Renal cortex interstitium (tissue), 15 donors: ENCODE data around the gene FASLG. TPM values are rescaled to one million over a fixed set of nuclear protein-coding genes. Genes with fewer than 3 reads are reported as not detected.
"Not testable (repeated sequence)": the region's sequence is repeated elsewhere in the genome, so short reads cannot be mapped to it uniquely, and the experiment has no call there.

Experiments used
- DNase-seq, 11 donors: peaks; one replicate each; pipeline ENCODE4 v3.0.0-alpha.2; 2013; ENCODE audit warnings: low read depth in 9 of 11, low spot score in 4 of 11; ENCODE audit errors: extremely low read depth in 1 of 11
- long read RNA-seq, 16 experiments: transcript quantifications; one replicate each; lab custom pipeline, GENCODE V29; 2026
- polyA plus RNA-seq, 3 donors: library from polyadenylated mRNA; unstranded; fragments of 120-200 nt; gene quantifications; one replicate each; pipeline ENCODE4 v1.2.1, GENCODE V29; 2013; ENCODE audit not compliant: insufficient read length in 3 of 3

Gene FASLG, protein sequence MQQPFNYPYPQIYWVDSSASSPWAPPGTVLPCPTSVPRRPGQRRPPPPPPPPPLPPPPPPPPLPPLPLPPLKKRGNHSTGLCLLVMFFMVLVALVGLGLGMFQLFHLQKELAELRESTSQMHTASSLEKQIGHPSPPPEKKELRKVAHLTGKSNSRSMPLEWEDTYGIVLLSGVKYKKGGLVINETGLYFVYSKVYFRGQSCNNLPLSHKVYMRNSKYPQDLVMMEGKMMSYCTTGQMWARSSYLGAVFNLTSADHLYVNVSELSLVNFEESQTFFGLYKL
- not detected for polyA plus RNA-seq
- long read RNA-seq, donor 1: 0 reads
- long read RNA-seq, donor 2: 0 reads
- long read RNA-seq, donor 3: 0 reads
- long read RNA-seq, donor 4: 0 reads
- long read RNA-seq, donor 5: 0 reads
- long read RNA-seq, donor 6: 0 reads
- long read RNA-seq, donor 7: 0 reads
- long read RNA-seq, donor 8: 0 reads
- long read RNA-seq, donor 9: 0 reads
- long read RNA-seq, donor 10: 0 reads
- long read RNA-seq, donor 11: 0 reads
- long read RNA-seq, donor 12: 0 reads
- long read RNA-seq, donor 13: 0 reads
- long read RNA-seq, donor 14: 0 reads
- long read RNA-seq, donor 15: 0 reads
- long read RNA-seq, donor 16: 0 reads

DNA sequence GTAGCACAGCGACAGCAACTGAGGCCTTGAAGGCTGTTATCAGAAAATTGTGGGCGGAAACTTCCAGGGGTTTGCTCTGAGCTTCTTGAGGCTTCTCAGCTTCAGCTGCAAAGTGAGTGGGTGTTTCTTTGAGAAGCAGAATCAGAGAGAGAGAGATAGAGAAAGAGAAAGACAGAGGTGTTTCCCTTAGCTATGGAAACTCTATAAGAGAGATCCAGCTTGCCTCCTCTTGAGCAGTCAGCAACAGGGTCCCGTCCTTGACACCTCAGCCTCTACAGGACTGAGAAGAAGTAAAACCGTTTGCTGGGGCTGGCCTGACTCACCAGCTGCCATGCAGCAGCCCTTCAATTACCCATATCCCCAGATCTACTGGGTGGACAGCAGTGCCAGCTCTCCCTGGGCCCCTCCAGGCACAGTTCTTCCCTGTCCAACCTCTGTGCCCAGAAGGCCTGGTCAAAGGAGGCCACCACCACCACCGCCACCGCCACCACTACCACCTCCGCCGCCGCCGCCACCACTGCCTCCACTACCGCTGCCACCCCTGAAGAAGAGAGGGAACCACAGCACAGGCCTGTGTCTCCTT is at the start of gene FASLG:
TSS of gene FASLG (plus strand) at position 233 of the 583 bp plus-strand sequence. CDS start at position 332, 99 bp downstream.
- no peak for DNase-seq

DNA sequence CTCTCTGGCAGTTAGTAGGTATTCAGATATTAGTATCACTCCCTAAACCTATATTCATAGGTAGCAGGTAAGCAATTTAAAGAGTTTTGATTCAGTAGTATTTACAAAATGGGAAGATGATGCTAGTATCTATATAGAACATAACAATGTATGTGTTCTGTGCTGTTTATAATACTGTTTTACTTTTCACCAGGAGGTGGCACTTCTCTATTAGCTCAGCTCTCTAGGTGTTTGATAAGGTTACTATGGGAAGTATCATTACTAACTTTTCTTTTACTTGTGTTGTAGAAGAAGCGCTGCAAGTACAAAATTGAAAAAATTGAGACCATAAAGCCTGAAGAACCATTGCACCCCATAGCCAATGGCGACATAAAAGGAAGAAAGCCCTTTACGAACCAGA is 49.4 kb upstream of the FASLG start:
- DNase-seq: no peak

DNA sequence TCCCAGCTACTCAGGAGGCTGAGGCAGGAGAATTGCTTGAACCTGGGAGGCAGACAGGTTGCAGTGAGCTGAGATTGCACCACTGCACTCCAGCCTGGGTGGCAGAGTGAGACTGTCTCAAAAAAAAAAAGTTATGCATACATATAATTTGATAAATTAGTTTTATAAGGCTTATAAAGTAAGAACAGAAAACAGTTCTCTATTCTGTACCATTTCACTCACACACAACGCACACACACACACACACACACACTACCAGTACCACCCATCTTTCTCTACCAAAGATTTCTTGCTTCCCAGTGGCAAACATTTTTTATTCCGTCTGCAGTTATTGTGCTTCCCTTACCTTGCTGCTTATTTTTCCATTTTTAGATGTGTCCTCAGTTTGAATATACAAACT is 46.4 kb upstream of the FASLG start:
- DNase-seq: no peak

DNA sequence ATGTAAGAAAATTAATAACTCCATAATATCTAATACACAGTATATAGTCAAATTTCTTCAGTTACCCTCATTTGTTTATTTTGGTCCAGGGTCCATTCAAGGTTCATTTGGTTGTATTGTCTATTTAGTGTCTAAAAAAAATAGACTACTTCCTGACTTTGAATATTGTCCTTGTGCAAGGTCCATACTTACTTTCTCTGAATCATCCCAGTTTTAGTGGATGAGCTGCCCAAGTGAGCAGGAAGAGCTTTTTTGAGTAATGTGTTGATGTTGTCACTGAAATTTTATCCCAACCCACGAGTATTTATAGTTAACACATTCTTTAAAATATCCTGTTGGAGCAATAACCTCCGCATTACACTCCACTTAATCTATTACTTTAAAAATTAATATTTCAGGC is 45.6 kb upstream of the FASLG start:
- no peak for DNase-seq

DNA sequence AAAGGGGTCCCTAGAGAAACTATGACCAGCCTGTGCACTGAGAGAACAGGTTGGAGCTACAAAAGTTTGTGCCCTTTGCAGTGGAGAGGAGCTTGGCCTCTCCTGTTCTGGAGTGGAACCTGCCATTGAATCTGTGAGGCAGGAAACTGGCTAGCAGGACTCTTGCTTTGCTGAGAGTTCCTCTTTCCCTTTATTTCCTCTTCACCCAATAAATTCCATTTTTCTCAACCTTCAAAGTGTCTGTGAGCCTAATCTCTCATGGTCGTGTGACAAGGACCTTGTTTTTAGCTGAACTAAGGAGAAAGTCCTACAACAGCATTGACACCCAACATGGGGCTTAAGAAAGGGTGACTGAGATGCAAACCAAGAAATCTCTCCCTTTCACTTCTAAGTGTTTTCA is 42.7 kb upstream of the FASLG start:
- DNase-seq: no peak

DNA sequence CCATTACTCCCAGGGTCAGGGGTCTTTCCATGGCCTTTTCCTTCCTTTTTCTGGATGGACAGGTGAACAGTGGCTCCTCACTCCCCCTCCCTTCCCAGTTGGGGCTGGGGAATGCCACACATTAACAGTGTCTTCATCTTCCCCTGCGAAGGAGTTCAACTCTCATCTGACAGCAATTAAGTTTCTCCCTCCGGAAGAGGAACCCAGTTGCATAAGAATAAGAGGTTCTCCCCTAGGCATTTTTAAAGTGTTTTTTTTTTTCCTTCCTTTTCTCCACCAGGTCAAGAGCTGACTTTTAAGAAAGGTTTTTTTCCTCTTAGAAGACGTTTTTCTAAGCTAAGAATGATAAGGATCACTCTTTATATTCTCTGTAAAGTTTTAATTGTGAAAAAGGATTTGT is 42.3 kb upstream of the FASLG start:
- DNase-seq: no peak

DNA sequence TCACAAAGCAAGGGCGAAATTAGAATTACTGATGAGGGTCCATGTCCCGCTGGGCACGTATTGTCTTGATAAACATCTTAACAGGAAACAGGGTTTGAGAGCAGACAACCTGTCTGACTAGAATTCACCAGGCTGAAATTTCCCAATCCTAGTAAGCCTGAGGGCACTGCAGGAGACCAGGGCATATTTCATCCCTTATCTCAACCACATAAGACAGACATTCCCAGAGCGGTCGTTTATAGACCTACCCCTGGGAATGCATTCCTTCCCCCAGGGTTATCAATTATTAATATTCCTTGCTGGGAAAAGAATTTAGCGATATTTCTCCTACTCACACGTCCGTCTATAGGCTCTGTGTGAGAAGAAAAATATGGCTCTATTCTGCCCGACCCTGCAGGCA is 38.3 kb upstream of the FASLG start:
- not testable (repeated sequence) for DNase-seq

DNA sequence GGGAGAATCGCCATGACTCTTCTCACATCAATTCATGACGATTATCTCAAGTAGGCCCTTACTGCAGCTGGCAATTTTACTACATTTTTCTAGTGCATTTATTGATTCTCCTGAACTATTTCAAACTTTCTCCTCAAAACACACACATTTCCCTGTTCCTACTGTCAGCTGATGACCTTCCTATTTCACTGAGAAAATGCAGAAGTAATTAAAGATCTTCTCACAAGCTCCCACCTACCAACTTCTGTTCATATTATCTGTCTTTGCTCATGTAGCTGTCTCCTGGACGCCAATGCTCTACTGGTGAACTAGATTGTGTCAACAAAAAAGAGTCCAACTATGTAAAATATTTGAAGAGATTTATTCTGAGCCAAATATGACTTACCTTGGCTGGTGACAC is 36.4 kb upstream of the FASLG start:
- no peak for DNase-seq

DNA sequence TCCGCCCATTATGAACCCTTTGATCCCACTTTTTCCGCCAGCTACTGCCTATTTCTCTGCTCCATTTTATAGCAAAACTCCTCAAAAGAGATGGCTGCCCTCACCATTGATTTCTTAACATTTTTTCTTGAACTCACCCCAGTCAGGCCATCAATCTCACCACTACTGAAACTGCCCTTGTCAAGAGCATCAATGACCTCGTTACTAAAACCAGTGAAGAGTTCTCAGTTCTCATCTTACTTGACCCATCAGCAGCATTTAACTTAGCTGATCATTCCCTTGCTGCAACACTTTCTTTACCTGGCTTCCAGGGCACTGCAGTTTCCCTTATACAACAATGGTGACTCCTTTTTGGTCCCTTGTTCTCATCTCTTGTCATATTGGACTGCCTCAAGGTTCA is 35.2 kb upstream of the FASLG start:
- no peak for DNase-seq

DNA sequence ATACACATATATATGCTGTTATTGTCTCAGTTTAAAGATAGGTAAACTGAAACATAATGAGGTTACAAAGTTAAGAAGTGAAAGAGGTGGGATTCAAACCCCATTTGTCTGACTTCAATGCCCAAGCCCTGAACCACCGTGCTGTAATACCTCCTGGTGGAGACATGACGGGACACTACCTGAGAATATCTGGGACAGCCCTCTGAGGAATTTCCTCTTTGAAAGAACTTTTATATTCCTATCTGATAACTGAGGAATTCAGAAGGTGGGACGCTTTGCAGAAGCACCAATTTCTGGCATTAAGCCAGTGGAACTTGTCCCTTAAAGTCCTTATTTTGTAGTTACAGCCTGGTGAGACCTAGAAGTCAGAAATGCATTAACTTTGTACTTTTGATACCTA is 32.1 kb upstream of the FASLG start:
- DNase-seq: no peak

DNA sequence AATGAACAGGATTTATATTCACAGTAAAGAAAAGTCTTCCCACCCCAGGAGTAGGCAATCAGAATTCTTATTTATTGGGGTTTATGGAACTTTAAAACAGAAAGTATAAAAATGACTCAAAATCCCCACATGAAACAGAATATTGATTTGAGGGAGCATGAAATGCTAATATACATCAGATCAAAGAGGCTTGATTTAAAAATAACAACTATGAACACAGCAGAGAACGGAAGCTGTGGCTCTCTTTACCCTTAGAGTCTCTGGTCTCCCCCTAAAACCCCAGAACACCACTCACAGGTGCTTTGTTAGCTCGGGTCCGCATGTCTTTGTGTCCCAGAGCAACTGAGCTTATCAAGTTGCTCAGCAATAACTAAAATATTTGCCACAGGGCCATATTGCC is 31.2 kb upstream of the FASLG start:
- DNase-seq: no peak

DNA sequence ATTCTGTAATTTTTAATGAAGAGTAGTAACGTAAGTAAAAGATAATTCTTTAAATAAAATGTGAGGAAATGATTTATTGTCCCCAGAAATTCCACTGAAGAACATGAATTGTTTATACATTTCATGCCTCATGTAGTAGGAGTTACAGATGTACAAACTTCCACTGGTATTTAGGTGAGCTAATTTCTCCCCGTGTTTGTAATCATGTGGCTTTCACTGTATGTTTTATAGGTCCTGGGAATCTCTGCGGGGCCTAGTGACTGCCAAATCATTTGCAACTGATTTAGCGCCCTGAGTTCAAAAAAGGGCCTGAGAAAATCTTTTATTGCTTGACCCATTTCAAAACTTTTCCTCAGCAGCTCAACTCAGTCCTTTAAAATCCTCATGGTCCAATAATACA is 30.5 kb upstream of the FASLG start:
- no peak for DNase-seq

DNA sequence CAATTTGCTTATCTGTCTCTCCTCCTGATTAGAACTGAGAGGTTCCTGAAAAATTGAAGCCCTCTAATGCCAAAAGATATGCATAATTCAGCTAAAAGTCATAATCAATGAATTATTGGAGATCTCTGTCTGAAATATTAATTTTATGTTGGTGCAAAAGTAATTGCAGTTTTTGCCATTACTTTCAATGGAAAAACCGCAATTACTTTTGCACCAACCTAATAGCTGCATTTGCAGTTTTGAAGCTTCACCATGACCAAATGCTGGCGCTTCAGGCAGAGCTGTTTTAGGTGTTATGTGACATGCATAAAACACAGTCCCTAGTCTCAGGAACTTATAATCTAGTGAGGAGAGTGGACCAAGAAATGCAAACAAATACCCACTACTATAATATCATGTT is 29.7 kb upstream of the FASLG start:
- no peak for DNase-seq

DNA sequence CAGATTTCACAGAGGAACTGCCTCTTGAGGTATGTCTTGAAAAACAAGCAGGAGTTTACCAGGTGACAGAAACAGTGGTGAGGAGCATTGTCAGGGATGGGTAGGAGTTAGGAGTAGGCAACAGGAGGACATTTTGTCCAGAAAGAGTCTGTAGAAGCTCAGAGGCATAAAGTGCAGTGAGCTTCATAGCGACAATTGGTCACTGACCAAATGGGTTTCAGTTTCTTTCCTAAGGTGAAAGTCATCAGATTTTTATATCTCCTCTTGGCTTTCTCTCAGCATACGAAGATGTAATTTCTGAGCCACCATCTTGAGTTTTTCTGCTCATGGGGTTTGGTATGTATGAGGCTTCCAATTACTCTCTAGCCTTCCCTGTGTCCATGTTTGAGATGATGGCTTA is 29.3 kb upstream of the FASLG start:
- no peak for DNase-seq

DNA sequence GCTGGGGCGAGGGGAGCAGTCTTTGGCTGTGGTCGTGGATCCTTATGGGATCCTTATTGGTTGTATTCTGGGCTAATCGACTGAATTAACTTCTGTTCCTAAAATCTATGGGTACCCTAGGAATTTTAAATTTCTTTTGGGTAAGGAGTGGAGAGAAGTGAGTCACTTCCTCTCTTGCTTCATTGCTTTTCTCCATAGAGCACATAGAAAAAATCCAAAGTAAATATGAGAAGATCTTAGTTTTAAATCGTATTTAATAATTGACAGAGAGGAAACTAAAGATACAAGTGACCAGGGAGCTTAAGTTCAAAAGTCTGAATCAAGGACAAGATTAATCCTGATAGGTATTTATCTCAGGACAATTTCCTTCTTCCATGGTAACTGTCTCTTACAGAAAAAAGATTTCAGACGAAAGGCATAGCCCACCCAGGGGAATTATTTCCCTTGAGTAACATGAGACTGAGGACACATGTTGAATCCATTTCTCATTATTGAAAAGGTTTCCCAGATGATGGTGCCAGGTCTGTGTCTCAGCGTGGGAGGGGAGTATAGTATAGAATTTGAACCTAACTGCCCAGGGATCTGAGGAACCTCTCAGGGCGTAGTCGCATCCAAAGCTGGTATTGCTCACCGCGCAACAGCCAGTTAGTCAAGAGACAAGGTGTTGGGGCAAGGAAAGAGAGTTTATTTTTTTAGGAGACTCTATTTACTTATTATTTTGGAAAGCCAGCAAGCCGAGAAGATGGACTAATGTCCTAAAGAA is 28.7 kb upstream of the FASLG start:
- no peak for DNase-seq

DNA sequence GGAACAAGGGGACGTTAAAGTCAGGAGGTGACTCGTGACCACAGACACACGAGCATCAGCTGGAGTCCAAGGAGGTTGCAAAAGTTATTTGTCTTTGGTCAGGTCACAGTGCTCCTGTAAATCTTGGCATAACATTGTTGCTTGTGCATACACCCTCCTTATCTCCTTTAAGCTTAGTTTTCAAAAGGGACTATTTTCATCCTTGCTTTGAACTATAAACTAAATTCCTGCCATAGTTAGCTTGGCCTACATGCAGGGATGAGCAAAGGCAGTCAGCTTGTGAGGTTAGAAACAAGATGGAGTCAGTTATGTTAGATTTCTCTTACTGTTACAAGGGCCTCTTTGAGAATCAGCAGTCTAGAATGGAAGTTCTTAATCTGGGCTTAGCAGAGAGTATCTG is 28.0 kb upstream of the FASLG start:
- no peak for DNase-seq

DNA sequence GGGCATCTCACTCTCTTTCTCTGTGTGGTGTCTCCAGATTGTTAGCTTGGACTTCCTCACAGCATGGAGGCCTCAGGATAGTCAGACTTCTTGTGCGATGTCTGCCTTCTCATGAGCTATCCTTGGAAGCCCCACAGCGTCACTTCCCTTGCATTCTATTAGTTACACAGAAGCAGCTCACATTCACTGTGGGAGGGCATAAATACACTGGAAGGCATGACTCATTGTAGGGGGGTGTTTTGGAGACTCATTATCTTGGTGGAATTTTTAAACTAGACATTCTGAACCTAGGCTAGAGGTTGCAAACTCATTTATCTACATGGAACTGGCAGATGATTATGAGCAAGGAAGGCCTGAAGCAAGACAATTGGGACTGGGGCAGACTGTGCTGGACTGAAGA is 21.4 kb upstream of the FASLG start:
- no peak for DNase-seq

DNA sequence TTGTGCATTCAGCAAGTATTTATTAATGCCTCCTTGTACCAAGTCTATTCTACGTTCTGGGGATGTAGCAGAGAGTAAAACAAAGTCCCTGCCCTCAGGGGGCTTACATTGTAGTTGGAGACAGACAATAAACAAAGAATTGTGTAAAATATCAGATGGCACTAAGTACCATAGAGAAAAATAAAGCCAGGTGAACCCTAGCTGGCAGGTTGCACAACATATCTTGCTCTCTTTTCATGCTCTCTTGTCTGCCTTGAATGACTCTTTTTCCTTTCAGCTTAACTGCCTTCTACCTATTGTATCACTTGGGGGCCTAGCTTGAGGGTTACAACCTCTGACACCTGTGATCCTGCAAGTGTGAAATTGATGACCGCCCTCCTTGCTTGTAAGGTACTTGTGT is 20.7 kb upstream of the FASLG start:
- no peak for DNase-seq

DNA sequence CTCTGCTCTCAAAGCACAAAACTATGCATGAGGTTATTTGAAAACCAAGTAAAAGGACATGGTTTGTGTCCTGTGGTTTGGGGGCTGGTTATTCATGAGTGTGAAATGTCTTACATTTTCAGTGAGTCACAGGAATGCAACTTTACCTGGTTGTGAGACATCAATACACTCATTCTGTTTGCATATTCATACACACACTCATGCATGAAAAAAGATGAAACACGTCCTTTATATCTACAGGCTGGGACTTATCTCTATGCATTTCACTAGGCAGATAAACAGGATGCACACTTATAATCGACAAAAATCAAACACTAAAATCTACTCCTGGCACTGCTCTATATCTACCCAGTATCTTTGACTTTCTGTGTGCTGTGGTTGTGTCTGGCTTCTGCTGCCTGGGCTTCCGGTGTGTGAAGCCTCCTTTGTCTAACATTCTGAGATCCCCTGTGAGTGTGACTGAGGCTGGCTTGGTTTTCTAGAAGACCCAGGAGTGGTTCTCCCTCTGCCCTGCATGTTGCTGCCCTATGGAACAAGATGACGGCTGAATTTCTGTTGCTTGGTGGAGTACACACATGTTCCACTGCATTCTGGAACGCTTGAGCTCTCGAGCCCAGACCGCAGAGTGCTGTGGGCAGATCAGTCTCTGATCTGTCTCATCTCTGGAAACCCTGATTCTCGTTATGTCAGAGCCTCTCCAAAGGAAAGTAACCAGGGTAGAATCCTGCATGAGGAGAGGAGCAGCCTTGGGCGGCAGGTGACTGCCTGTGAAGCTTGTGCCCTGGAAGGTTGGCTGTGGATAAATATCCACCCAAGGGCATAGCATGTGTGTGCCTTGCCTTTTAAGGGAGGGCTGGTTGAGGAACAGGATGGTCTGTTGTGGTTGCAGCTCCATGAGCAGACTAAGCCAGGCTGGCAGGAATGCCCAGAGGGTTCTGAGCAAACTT is 19.7 kb upstream of the FASLG start:
- no peak for DNase-seq
